ENCODE results near the gene SLC4A9. TPM values are rescaled to one million over a fixed set of nuclear protein-coding genes. Genes with fewer than 3 reads are reported as not detected.

The SLC4A9 gene
- total RNA-seq, 8 experiments from 2014 or later, result 0.05 to 0.52 TPM; not detected in 6

- peak; percentile 93 to 99 (median 97) for ATAC-seq (replicated peaks in 6 of 8)
- in situ Hi-C loops (cut with MboI; ENCODE audit: low pct_unique_long_range_greater_than_20kb in 2 of 9, low sequenced_read_pairs in 9 of 9, unreplicated experiment in 9 of 9), result loop anchor here in 5 of 9 experiments (10.0 to 25.0 kb wide), 2 partner anchors 113 to 120 kb away; no protein-coding TSS in a partner anchor
- Histone ChIP-seq H3K4me3 (peak overlapping the region in 1 of 5 donors; percentile 7), H3K27ac (no peak overlapping the region), H3K4me1 (replicated peaks in 1 of 2) (peaks cover 0 to 3% of the 10 kb centered on the region in 2 donors)
- WGBS, 10 experiments, result 0 to 14% (median 0%) methylated on average over 1 to 8 of the region's 18 CpGs; no CpG with 5 or more reads in 5 of the 10 experiments
These were observed 2.3 kb upstream of the SLC4A9 start for GRCh38 chr5:140357726-140358093.

GRCh38 chr5:140358738-140359310 is 1.2 kb upstream of the SLC4A9 start:
- ATAC-seq (replicated peaks in 6 of 8), result no peak
- Histone ChIP-seq H3K4me1 (replicated peaks in 1 of 2) (peaks cover 3 to 4% of the 10 kb centered on the region in 2 donors), H3K27ac (no peak overlapping the region), H3K4me3 (no peak overlapping the region)
- in situ Hi-C loops (cut with MboI; ENCODE audit: low pct_unique_long_range_greater_than_20kb in 2 of 9, low sequenced_read_pairs in 9 of 9, unreplicated experiment in 9 of 9), result loop anchor here in 5 of 9 experiments (10.0 to 25.0 kb wide), 2 partner anchors 114 to 122 kb away; no protein-coding TSS in a partner anchor
- 63 to 91% (median 80%) methylated on average over 4 of the region's 4 CpGs; no CpG with 5 or more reads in 7 of the 10 experiments for WGBS, 10 experiments

GRCh38 chr5:140360681-140361479 is 886 bp downstream of the SLC4A9 start:
- H3K4me1 ChIP-seq (replicated peaks in 1 of 2), result peaks cover 3 to 4% of the 10 kb centered on the region in 2 donors
- no peak overlapping the region for H3K27ac ChIP-seq
- H3K4me3 ChIP-seq, result no peak overlapping the region
- WGBS, 10 experiments, result 0 to 100% (median 60%) methylated on average over 1 to 3 of the region's 7 CpGs; no CpG with 5 or more reads in 5 of the 10 experiments
- no peak for ATAC-seq (replicated peaks in 6 of 8)
- in situ Hi-C loops (cut with MboI; ENCODE audit: low pct_unique_long_range_greater_than_20kb in 2 of 9, low sequenced_read_pairs in 9 of 9, unreplicated experiment in 9 of 9), result loop anchor here in 2 of 9 experiments (25.0 kb wide), 1 partner anchor 124 kb away; no protein-coding TSS in a partner anchor

- Histone ChIP-seq H3K4me1 (replicated peaks in 1 of 2) (peaks cover 3 to 4% of the 10 kb centered on the region in 2 donors), H3K27ac (no peak overlapping the region), H3K4me3 (no peak overlapping the region)
- WGBS, 10 experiments, result 75 to 90% methylated on average over 2 of the region's 2 CpGs; no CpG with 5 or more reads in 8 of the 10 experiments
- ATAC-seq (replicated peaks in 6 of 8), result no peak
- in situ Hi-C loops (cut with MboI; ENCODE audit: low pct_unique_long_range_greater_than_20kb in 2 of 9, low sequenced_read_pairs in 9 of 9, unreplicated experiment in 9 of 9), result loop anchor here in 2 of 9 experiments (25.0 kb wide), 1 partner anchor 125 kb away; no protein-coding TSS in a partner anchor
These were observed 1.9 kb downstream of the SLC4A9 start for GRCh38 chr5:140361901-140362300.

- Histone ChIP-seq H3K27ac (no peak overlapping the region), H3K4me1 (replicated peaks in 1 of 2) (peaks cover 2 to 4% of the 10 kb centered on the region in 2 donors), H3K4me3 (no peak overlapping the region)
- WGBS, 10 experiments, result 0 to 100% (median 60%) methylated on average over 1 to 2 of the region's 8 CpGs; no CpG with 5 or more reads in 1 of the 10 experiments
- in situ Hi-C loops (cut with MboI; ENCODE audit: low pct_unique_long_range_greater_than_20kb in 2 of 9, low sequenced_read_pairs in 9 of 9, unreplicated experiment in 9 of 9), result loop anchor here in 2 of 9 experiments (25.0 kb wide), 1 partner anchor 125 kb away; no protein-coding TSS in a partner anchor
- no peak for ATAC-seq (replicated peaks in 6 of 8)
These were observed 2.3 kb downstream of the SLC4A9 start for GRCh38 chr5:140362311-140362710.

DNA sequence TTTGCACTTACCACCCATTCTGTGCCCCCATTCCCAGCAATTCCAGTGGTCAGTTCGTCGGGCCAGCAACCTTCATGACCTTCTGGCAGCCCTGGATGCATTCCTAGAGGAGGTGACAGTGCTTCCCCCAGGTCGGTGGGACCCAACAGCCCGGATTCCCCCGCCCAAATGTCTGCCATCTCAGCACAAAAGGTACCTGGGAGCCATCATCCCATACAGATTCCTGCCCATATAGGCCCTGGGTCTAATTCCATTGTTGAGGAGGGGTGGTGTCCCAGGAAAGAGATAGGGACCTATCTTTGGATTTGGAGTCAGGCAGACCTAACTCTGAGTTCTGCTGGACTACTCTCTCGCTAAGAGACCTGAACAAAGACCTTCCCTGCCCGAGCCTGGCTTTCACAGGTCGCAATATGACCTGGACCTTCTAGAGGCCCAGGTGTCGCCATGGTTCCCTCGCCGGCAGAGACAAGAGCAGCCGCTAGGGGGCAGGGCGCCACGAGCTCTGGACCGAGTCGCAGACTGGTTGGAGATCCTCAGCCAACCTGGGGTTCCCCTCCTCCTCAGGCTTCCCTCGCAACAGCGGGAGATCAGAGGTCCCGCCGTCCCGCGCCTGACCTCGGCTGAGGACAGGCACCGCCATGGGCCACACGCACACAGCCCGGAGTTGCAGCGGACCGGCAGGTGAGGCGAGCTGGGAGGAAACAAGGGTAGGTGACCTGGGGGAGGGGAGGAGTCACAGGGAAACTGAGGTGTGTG is 3.1 kb downstream of the SLC4A9 start:
- in situ Hi-C loops (cut with MboI; ENCODE audit: low pct_unique_long_range_greater_than_20kb in 2 of 9, low sequenced_read_pairs in 9 of 9, unreplicated experiment in 9 of 9), result loop anchor here in 2 of 9 experiments (25.0 kb wide), 1 partner anchor 126 kb away; no protein-coding TSS in a partner anchor
- ATAC-seq (replicated peaks in 6 of 8), result peak; percentile 74 to 96 (median 85)
- H3K27ac ChIP-seq, result no peak overlapping the region
- H3K4me1 ChIP-seq (replicated peaks in 1 of 2), result peaks cover 0 to 4% of the 10 kb centered on the region in 2 donors
- WGBS, 10 experiments, result 2 to 28% (median 14%) methylated on average over 1 to 13 of the region's 29 CpGs; no CpG with 5 or more reads in 5 of the 10 experiments
- H3K4me3 ChIP-seq, result peak overlapping the region in 4 of 5 donors; percentile 9 to 18 (median 14)

- in situ Hi-C loops (cut with MboI; ENCODE audit: low pct_unique_long_range_greater_than_20kb in 2 of 9, low sequenced_read_pairs in 9 of 9, unreplicated experiment in 9 of 9), result loop anchor here in 2 of 9 experiments (25.0 kb wide), 1 partner anchor 127 kb away; no protein-coding TSS in a partner anchor
- 76 to 100% (median 92%) methylated on average over 1 to 3 of the region's 20 CpGs; no CpG with 5 or more reads in 6 of the 10 experiments for WGBS, 10 experiments
- ATAC-seq (replicated peaks in 6 of 8), result peak in 3 of 8 experiments; percentile 12 to 26 (median 15)
- peak overlapping the region in 1 of 5 donors; percentile 18 for H3K4me3 ChIP-seq
- H3K4me1 ChIP-seq (replicated peaks in 1 of 2), result peaks cover 0 to 4% of the 10 kb centered on the region in 2 donors
- H3K27ac ChIP-seq, result no peak overlapping the region
These were observed 3.9 kb downstream of the SLC4A9 start for GRCh38 chr5:140363631-140364471.

DNA sequence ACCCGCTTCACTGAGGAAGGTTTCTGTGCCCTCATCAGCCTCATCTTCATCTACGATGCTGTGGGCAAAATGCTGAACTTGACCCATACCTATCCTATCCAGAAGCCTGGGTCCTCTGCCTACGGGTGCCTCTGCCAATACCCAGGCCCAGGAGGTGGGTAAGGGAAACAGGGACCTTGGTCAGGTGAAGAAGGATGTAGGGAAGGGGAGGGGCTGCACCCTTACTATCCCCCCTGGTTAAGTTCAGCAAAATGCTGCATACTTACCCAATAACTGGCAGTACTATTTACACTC is 4.4 kb downstream of the SLC4A9 start:
- H3K4me1 ChIP-seq (replicated peaks in 1 of 2), result peaks cover 0 to 4% of the 10 kb centered on the region in 2 donors
- H3K27ac ChIP-seq, result no peak overlapping the region
- in situ Hi-C loops (cut with MboI; ENCODE audit: low pct_unique_long_range_greater_than_20kb in 2 of 9, low sequenced_read_pairs in 9 of 9, unreplicated experiment in 9 of 9), result loop anchor here in 2 of 9 experiments (25.0 kb wide), 1 partner anchor 127 kb away; no protein-coding TSS in a partner anchor
- ATAC-seq (replicated peaks in 6 of 8), result no peak
- 20 to 100% (median 100%) methylated on average over 1 to 2 of the region's 3 CpGs; no CpG with 5 or more reads in 5 of the 10 experiments for WGBS, 10 experiments
- no peak overlapping the region for H3K4me3 ChIP-seq

GRCh38 chr5:140365282-140365681 is 5.3 kb downstream of the SLC4A9 start:
- in situ Hi-C loops (cut with MboI; ENCODE audit: low pct_unique_long_range_greater_than_20kb in 2 of 9, low sequenced_read_pairs in 9 of 9, unreplicated experiment in 9 of 9), result loop anchor here in 2 of 9 experiments (25.0 kb wide), 1 partner anchor 128 kb away; no protein-coding TSS in a partner anchor
- Histone ChIP-seq H3K27ac (no peak overlapping the region), H3K4me1 (replicated peaks in 1 of 2) (peaks cover 0 to 4% of the 10 kb centered on the region in 2 donors), H3K4me3 (no peak overlapping the region)
- WGBS, 10 experiments, result 56 to 100% (median 93%) methylated on average over 1 to 3 of the region's 3 CpGs; no CpG with 5 or more reads in 3 of the 10 experiments
- no peak for ATAC-seq (replicated peaks in 6 of 8)

- Histone ChIP-seq H3K27ac (no peak overlapping the region), H3K4me3 (no peak overlapping the region), H3K4me1 (replicated peaks in 1 of 2) (peaks cover 0 to 4% of the 10 kb centered on the region in 2 donors)
- ATAC-seq (replicated peaks in 6 of 8), result no peak
- in situ Hi-C loops (cut with MboI; ENCODE audit: low pct_unique_long_range_greater_than_20kb in 2 of 9, low sequenced_read_pairs in 9 of 9, unreplicated experiment in 9 of 9), result loop anchor here in 2 of 9 experiments (25.0 kb wide), 1 partner anchor 129 kb away; no protein-coding TSS in a partner anchor
- 83 to 100% (median 95%) methylated on average over 1 to 3 of the region's 4 CpGs; no CpG with 5 or more reads in 6 of the 10 experiments for WGBS, 10 experiments
These were observed 5.9 kb downstream of the SLC4A9 start for GRCh38 chr5:140365941-140366340.

DNA sequence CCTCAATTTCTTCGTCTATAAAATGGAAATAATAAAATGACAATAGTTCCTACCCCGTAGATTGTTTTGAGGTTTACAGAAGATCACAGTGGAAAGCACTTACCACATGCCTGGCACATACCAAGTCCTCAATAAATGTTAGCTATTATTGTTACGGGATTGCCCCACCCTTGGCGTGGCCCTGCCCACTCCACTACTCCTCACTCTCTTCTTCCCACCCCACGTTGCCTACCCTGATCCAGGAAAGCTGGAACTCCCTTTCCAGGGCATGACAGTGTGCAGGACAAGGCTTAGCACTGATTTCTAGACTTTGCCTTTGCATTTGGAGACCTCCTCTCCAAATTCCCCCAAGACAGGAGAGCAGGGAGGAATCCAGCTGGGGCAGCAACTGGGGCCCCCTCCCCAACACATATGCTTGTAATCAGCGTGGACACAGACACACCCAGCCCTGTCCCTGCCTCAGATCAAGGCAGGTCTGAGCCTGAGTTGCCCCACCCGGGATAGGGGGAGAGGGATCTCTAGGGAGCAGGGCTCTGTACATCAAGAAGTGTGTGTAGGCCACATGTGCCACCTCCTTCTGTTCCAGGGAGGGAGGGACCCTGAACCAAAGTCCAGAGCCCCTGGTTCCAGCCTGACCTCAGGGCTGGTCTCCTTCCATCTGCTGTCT is 6.7 kb downstream of the SLC4A9 start:
- Histone ChIP-seq H3K4me1 (replicated peaks in 1 of 2) (peaks cover 0 to 4% of the 10 kb centered on the region in 2 donors), H3K4me3 (no peak overlapping the region), H3K27ac (no peak overlapping the region)
- in situ Hi-C loops (cut with MboI; ENCODE audit: low pct_unique_long_range_greater_than_20kb in 2 of 9, low sequenced_read_pairs in 9 of 9, unreplicated experiment in 9 of 9), result loop anchor here in 2 of 9 experiments (25.0 kb wide), 1 partner anchor 129 kb away; no protein-coding TSS in a partner anchor
- ATAC-seq (replicated peaks in 6 of 8), result peak in 3 of 8 experiments; percentile 13 to 75 (median 62)
- WGBS, 10 experiments, result 10 to 100% (median 75%) methylated on average over 1 to 4 of the region's 7 CpGs; no CpG with 5 or more reads in 2 of the 10 experiments
